Measurements from ENCODE around the gene ACTN4. TPM values are rescaled to one million over a fixed set of nuclear protein-coding genes. Genes with fewer than 3 reads are reported as not detected.

The ACTN4 gene
- total RNA-seq, 4 donors from 2014 or later = 259 to 844 (median 429) TPM

- Histone ChIP-seq H3K27me3 (no peaks in the 10 kb centered on the region), H3K4me1 (peaks cover 21 to 43% of the 10 kb centered on the region in 2 donors), H3K9me3 (no peaks in the 10 kb centered on the region), H3K4me3 (no peak overlapping the region), H3K36me3 (no peaks in the 10 kb centered on the region), H3K27ac (peak overlapping the region; percentile 95 to 100)
- intact Hi-C loops (cut with DNase I; ENCODE audit: low total_unique reads) = no loop called here
- TF ChIP-seq POLR2A (IDR thresholded peaks at IDR 0.05) (no peak), CTCF (IDR thresholded peaks at IDR 0.05) (no peak)
- peak; percentile 72 to 83 for DNase-seq
These were observed 36.1 kb downstream of the ACTN4 start for GRCh38 chr19:38683393-38684077.

- intact Hi-C loops (cut with DNase I; ENCODE audit: low total_unique reads) = no loop called here
- no peaks in the 10 kb centered on the region for H3K27me3 ChIP-seq
- H3K4me3 ChIP-seq = no peak overlapping the region
- TF ChIP-seq CTCF (IDR thresholded peaks at IDR 0.05) (no peak), POLR2A (IDR thresholded peaks at IDR 0.05) (peak in 1 of 2 donors; percentile 31)
- H3K27ac ChIP-seq = peak overlapping the region; percentile 95 to 100
- peaks cover 21 to 39% of the 10 kb centered on the region in 2 donors for H3K4me1 ChIP-seq
- H3K36me3 ChIP-seq = no peaks in the 10 kb centered on the region
- H3K9me3 ChIP-seq = no peaks in the 10 kb centered on the region
- peak; percentile 80 to 88 for DNase-seq
These were observed 36.8 kb downstream of the ACTN4 start for GRCh38 chr19:38684078-38684861.

GRCh38 chr19:38684862-38685665, 37.6 kb downstream of the ACTN4 start:
- H3K27ac ChIP-seq = peak overlapping the region; percentile 95 to 100
- no peak overlapping the region for H3K4me3 ChIP-seq
- H3K4me1 ChIP-seq = peaks cover 21 to 39% of the 10 kb centered on the region in 2 donors
- H3K9me3 ChIP-seq = no peaks in the 10 kb centered on the region
- no peaks in the 10 kb centered on the region for H3K36me3 ChIP-seq
- no peaks in the 10 kb centered on the region for H3K27me3 ChIP-seq
- intact Hi-C loops (cut with DNase I; ENCODE audit: low total_unique reads) = no loop called here
- TF ChIP-seq POLR2A (IDR thresholded peaks at IDR 0.05) (no peak), CTCF (IDR thresholded peaks at IDR 0.05) (no peak)
- no peak for DNase-seq

- peak overlapping the region; percentile 95 to 100 for H3K27ac ChIP-seq
- H3K27me3 ChIP-seq = no peaks in the 10 kb centered on the region
- no peak for DNase-seq
- intact Hi-C loops (cut with DNase I; ENCODE audit: low total_unique reads) = no loop called here
- TF ChIP-seq CTCF (IDR thresholded peaks at IDR 0.05) (peak; percentile 11 to 63 (median 38)), POLR2A (IDR thresholded peaks at IDR 0.05) (peak in 1 of 2 donors; percentile 4)
- peaks cover 21 to 35% of the 10 kb centered on the region in 2 donors for H3K4me1 ChIP-seq
- no peaks in the 10 kb centered on the region for H3K9me3 ChIP-seq
- H3K36me3 ChIP-seq = no peaks in the 10 kb centered on the region
- H3K4me3 ChIP-seq = no peak overlapping the region
These were observed 38.4 kb downstream of the ACTN4 start for GRCh38 chr19:38685666-38686529.
